GM12801 (cell line): Measurements from ENCODE around the gene YBX2.

Experiments
- CTCF ChIP-seq: IDR thresholded peaks from one replicate; pipeline ENCODE4 v1.5.1; 2011; ENCODE audit warnings: control low read depth; ENCODE audit not compliant: insufficient read length; ENCODE audit errors: extremely low read depth

Gene YBX2

GRCh38 chr17:7238420-7239090, 55.9 kb downstream of the YBX2 start:
- no peak for TF ChIP-seq CTCF
